ENCODE data around the gene POU4F1.

- TF ChIP-seq, protein P1, sequence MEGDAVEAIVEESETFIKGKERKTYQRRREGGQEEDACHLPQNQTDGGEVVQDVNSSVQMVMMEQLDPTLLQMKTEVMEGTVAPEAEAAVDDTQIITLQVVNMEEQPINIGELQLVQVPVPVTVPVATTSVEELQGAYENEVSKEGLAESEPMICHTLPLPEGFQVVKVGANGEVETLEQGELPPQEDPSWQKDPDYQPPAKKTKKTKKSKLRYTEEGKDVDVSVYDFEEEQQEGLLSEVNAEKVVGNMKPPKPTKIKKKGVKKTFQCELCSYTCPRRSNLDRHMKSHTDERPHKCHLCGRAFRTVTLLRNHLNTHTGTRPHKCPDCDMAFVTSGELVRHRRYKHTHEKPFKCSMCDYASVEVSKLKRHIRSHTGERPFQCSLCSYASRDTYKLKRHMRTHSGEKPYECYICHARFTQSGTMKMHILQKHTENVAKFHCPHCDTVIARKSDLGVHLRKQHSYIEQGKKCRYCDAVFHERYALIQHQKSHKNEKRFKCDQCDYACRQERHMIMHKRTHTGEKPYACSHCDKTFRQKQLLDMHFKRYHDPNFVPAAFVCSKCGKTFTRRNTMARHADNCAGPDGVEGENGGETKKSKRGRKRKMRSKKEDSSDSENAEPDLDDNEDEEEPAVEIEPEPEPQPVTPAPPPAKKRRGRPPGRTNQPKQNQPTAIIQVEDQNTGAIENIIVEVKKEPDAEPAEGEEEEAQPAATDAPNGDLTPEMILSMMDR (IDR thresholded peaks at IDR 0.05 in 4 of 5, conservative IDR thresholded peaks at IDR 0.05 in 1 of 5), result no peak
- no peak for TF ChIP-seq POLR2A (IDR thresholded peaks at IDR 0.05)
These were observed 7.0 kb downstream of the POU4F1 start for GRCh38 chr13:78596399-78596735.

All from gastrocnemius medialis (tissue), 4 donors.